Measurements from ENCODE around the gene CIDEC.

Gene CIDEC, protein sequence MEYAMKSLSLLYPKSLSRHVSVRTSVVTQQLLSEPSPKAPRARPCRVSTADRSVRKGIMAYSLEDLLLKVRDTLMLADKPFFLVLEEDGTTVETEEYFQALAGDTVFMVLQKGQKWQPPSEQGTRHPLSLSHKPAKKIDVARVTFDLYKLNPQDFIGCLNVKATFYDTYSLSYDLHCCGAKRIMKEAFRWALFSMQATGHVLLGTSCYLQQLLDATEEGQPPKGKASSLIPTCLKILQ

DNA sequence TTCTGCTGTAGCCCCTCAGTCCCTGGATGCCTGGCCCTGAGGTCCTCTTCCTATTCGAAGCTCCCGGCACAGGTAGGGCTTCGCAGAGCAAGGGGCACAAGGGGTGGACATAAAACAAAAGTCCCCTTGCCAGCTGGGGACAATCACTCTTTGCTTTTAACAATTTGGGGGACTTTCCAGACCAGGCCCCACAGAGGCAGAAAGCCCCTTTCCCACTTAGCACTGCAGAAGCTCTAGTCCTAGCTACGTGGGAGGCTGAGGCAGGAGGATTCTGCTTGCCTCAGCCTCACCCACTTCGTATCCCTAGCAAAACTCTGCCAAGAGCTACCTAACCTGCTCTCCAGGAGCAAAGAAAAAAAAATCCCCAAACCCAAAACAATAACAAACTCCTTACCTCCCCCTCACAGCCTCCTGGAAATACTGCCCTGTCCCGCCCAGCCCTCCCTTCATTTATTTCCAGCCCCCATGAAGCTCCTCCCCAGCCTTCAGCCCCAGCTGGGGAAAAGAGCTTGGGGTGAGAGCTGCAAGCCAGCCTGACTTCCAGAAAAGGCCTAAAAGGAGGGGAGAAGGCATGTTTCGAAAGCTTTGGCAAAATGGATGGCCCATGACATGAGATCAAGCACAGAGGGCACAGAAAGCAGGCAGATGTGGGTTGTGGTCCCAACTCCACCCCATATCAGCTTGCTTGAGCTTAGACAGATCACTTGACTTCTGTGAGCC lies at the start of gene CIDEC:
Gene CIDEC, minus strand, starts transcription at position 424 of the 720 bp plus-strand sequence. CDS start 1,767 bp downstream, outside the sequence.
- DNase-seq = peak in 1 of 3 donors; percentile 26

DNA sequence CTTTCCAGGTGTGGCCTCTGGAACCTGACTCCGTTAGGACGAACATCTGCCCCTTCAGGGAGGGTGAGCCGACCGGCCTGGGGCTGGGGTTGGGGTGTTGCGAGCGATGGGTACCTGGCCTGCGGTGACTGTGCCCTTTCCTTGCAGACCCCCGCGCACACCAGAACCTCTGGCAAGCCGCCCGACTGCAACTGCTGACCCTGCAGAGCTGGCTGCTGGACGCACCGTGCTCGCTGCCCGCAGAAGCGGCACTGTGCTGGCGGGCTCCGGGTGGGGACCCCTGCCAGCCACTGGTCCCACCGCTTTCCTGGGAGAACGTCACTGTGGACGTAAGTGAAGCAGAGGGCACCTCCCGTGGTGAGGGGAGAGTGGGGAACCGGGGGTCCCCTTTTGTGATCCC lies 48.1 kb upstream of the CIDEC start:
- DNase-seq = no peak

DNA sequence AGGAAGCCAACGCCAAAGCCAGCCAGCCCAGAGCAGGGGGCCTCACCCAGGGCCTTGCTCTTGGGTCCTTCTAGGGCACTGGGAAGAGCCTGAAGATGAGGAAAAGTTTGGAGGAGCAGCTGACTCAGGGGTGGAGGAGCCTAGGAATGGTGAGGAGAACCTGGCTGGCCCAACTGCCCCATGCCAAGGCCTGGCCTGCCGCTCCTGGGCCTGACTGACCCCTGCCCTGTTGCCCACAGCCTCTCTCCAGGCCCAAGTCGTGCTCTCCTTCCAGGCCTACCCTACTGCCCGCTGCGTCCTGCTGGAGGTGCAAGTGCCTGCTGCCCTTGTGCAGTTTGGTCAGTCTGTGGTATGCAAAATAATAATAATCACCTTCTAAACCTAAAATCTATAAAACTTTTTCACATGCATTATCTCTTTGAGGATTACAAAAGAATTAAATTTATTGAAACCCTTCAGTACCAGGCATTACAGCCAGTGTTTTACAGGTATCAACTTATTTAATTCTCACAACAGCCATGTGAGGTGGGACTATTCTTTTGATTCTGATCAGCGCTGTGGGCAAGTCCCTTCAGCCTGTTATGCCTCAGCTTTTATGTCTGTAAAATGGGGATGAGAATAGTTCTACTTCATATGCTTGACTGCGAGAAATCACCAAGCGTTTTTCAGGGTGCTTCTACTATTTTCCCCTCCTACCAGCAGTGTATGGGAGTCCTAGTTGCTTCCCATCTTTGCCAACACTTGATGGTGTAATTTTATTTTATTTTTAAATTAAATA lies 38.4 kb upstream of the CIDEC start:
- DNase-seq = no peak

DNA sequence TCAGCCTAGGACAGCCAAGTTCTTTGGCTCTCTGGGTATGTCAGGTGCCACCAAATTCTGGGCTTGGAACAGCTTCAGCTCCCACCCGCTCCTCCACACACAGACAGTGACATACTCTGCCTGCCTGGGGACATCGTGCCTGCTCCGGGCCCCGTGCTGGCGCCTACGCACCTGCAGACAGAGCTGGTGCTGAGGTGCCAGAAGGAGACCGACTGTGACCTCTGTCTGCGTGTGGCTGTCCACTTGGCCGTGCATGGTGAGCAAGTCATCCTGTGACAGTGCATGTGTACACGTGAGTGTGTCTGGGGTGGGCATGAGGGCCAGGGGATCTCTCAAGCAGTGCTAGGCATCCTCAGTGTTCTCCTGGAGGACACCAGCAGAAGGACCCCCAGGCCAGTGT lies 37.8 kb upstream of the CIDEC start:
- DNase-seq = no peak

DNA sequence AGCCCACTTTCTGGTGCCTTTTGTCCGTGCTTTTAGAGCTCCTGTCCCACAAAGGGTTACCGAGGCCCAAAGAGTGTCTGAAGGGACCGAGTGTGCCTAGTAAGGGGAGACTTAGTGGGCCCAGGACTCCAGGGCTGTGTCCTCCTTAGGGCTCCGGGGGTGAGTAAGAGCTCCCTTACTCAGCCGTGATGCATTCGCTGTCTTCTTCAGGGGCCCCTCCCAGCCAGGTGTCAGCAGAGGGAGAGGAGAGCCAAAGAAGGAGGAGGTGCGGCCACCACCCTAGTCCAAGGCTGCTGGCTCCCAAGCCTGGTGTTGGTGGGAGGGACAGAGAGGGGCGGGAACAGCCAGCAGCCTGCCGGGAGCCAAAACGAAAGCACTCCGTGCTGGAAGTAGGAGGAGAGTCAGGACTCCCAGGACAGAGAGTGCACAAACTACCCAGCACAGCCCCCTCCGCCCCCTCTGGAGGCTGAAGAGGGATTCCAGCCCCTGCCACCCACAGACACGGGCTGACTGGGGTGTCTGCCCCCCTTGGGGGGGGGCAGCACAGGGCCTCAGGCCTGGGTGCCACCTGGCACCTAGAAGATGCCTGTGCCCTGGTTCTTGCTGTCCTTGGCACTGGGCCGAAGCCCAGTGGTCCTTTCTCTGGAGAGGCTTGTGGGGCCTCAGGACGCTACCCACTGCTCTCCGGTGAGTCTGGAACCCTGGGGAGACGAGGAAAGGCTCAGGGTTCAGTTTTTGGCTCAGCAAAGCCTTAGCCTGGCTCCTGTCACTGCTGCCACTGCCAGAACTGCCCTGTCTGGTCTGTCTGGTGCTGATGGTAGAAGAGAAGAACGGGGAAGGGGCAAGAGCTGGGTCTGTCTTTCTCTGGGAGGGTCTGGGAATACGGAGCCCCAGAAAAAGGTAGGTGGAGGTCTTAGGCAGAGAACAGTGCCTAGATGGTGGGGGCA lies 37.0 kb upstream of the CIDEC start, which contains the start of gene IL17RC:
Gene IL17RC, plus strand, starts transcription at position 365 of the 947 bp plus-strand sequence. Its CDS starts 218 bp downstream, at position 583.
- DNase-seq = peak; percentile 76 to 87 (median 78)

DNA sequence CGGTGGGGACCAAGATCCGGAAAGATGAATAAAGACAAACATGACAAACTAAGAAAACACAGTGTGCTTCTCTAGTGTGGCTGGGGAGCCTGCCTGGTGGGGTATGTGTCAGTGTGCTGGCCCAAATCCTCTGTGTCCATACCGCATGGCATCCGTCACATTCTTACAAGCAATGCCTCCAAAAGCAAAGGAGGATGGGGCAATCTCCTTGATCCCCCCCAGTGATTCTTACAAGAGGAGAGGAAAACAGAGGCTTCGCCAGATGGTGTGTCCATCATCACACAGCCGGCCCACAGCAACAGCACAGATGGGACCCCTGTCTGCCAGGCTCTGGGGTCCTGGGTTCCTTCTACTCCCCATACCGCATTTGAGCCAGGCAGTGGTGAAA lies 36.3 kb upstream of the CIDEC start:
- peak in 1 of 3 donors; percentile 17 for DNase-seq

DNA sequence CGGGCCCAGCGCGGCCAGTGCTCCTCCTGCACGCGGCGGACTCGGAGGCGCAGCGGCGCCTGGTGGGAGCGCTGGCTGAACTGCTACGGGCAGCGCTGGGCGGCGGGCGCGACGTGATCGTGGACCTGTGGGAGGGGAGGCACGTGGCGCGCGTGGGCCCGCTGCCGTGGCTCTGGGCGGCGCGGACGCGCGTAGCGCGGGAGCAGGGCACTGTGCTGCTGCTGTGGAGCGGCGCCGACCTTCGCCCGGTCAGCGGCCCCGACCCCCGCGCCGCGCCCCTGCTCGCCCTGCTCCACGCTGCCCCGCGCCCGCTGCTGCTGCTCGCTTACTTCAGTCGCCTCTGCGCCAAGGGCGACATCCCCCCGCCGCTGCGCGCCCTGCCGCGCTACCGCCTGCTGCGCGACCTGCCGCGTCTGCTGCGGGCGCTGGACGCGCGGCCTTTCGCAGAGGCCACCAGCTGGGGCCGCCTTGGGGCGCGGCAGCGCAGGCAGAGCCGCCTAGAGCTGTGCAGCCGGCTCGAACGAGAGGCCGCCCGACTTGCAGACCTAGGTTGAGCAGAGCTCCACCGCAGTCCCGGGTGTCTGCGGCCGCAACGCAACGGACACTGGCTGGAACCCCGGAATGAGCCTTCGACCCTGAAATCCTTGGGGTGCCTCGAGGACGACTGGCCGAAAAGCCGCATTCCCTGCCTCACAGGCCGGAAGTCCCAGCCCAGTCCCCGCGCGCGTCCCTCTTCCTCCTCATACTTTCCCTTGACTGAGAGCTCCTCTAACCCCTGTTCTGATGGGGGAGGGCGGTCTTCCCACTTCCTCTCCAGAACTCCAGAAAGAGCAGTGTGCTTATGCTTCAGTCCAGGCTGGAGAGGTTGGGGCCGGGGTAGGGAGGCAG lies 35.4 kb upstream of the CIDEC start:
- peak; percentile 66 to 88 (median 77) for DNase-seq

DNA sequence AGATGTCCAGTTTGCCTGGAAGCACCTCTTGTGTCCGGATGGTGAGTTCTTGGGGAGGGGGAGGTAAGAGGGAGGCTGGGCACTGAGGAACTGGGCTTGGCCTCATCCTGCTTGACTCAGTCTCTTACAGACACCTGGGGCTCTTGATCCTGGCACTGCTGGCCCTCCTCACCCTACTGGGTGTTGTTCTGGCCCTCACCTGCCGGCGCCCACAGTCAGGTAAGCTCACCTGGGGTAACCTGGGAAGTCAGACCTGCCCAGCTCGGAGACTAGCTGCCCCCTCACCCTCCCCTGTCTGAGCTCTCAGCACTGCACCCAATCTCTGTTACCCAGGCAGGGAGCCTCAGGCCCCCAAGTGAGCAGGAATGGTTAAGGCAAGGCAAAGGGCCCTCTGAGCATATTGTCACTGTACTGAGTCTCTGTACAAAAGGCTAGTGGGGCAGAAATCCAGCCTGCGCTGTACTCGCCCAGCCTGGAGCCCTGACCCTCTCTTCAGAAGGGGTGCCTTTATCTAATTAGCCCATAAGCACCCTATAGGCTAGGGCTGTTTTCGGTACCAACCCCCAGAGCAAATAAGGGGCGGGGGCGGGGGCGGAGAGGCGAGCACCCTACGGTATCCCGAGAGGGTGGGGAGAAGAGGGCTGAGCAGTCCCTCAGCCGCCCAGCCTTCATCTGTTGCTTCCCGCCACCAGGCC lies 34.7 kb upstream of the CIDEC start:
- no peak for DNase-seq

DNA sequence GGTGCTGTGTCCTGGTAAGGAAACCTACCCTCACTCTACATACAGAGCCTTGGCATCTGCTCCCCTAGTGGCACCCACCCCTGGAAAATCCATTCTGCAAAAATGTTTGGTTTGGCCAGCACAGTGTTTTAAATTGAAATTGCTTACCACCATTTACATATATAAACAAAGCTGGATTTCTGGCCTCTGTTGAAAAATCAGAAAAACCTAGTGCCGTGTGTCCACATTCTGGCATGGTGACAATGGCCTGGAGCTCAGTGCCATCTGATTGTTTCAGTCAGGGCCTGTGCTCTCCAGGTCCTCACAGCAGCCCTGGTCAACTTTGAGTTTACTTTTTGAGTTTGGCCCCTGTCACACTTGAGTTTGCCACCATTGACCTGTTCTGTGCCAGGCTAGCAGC lies 34.0 kb upstream of the CIDEC start:
- DNase-seq = no peak

DNA sequence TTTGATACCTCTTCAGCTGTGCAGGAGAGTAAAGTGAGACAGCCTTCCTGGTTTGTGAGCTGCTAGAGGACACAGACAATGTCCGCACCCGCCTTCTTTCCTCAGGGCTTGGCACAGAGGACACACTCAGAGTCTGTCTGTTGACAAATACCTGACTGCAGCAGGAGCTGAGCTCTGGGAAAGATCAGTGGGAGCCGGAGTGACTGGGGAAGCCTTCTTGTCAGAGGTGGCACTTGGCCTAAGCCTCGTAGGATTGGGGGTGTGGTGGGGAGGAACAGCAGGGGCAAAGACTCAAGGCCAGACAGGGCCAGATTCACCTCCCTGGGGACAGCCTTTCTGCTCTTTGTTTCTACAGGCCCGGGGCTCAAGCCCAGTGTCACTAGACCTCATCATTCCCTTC lies 33.5 kb upstream of the CIDEC start:
- DNase-seq = no peak

DNA sequence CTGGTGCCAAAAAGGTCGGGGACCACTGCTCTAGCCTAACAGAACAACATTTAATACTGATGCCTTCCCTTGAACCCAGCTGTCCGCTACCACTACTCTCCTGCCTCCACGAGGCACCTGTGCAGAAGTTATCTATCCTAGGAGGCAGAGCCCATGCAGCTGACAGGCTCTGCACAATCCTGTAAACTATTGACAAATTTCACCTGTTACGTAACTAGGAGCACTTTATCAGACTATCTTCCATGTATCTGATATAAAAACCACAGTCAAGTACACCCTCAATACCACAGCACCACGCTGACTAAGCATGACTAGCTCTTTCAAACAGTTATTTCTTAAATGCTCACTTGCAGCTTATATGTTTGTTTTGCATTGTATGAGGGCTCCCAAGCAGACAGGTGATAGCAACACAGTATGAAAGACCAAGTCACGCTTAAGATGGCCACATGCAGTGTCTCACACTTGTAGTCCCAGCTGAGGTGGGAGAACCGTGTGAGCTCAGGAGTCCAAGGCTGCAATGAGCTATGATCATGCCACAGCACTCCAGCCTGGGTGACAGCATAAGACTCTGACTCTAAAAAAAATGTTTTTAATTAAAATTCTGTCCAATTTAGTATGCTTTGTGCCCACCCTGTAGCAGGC lies 32.4 kb upstream of the CIDEC start:
- DNase-seq = no peak

DNA sequence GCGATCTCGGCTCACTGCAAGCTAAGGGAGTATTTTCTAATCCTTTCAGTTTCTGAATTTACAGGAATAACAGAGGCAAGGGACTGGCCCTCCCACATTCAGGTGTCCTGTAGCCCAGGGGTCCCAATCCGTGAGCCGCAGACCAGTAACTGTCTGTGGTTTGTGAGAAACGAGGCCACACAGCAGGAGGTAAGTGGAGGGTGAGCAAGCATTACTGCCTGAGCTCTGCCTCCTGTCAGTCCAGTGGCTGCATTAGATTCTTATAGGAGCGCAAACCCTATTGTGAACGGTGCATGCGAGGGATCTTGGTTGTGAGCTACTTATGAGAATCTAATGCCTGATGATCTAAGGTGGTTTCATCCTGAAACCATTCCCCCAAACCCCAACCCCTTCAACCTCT lies 31.8 kb upstream of the CIDEC start:
- no peak for DNase-seq

DNA sequence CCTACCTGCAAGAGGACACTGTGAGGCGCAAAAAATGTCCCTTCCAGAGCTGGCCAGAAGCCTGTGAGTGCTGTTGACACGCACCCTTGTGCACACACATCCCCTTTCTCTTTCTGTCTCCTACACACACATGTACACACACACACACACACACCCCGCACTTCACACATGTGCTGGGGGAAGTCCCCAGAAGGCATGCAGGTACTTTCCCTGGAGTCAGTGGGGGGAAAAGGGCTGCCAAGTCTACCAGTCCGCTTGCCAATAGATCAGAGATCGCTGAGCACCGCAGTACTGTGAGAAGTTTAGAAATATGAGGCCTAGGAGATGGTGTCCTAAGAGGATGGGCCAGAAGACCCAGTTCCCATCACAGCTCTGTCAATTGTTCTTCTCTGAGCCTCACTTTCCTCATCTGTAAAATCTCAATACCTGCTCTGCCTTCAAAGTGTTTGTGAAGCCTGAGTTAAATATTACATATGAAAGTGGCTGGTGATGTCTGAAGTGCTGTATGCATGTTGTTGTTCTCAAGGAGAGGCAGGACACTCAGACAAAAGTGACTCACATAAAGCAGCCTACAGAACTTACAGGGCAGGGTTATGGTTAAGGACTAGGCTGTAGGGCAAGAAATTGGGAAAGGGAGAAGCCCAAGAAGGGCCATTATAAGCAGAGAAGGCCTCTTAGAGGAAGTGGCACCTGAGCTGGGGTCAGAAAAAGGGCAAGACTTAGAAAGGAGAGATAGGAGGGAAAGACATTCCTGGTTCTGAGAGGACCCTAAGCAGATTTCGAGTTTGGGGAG lies 29.4 kb upstream of the CIDEC start:
- no peak for DNase-seq

DNA sequence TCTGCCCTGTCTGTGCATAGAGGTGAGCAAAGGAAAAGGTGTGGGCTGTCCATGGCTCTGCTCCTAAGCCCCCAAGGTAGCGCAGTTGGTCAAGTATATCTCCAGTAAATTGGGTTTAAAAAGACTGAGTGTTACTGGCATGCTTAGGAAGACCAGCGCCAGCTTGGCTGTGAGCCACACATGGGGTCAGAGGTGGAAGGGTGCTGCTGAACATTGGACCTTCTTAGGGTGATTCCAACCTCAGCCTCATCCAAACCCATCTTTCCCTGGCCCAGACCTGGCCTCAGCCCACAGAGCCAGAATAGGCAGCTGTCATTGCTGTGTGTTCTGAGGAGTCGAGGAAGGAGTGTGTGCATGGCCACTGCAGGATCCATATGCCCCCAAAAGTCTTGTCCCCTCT lies 28.2 kb upstream of the CIDEC start:
- DNase-seq = no peak

DNA sequence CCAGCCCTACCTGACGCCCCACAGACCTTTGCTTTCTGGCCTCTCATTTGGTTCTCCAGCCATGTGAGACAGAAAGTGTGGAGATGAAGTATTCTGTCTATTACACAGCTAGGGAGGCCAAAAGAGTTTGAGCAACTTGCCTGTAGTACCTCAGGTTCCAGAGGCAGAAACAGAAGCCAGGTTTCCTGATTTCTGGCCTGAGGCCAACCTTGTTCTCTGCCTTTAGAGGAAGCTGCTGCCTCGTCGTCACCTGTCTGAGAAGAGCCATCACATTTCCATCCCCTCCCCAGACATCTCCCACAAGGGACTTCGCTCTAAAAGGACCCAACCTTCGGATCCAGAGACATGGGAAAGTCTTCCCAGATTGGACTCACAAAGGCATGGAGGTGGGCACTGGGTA lies 26.4 kb upstream of the CIDEC start:
- no peak for DNase-seq

DNA sequence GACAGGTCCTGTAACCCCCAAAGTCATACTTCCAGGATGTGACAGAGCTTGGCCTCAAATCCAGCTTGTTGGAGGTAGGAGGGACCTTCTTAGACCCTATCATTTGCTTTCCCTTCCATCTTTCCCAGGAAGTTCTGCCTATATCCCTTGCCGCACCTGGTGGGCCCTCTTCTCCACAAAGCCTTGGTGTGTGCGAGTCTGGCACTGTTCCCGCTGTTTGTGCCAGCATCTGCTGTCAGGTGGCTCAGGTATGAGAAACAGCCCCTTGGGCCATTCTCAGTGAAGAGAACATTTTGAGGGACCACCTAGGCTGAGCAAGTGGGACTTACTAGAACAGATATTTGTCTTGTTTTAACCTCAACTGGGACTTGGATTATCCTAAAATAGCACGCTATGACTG lies 23.9 kb upstream of the CIDEC start:
- no peak for DNase-seq

DNA sequence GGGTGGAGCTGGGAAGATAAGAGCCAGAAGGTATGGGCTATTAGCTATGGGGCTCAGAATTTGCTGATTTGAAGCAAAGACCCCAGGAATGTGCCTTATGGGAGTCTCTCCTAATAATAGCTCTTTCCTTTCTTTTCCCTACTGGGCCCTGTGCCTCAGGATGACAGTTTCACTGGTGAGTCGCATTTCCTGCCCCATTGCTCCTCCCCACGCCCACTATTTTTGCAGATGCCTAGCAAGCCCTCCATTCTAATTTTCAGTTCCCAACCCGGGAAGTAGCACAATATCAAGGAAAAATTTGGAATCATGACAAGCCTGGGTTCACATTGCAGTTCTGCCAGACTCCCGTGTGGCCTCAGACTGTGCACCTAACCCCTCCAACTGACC lies 23.2 kb upstream of the CIDEC start:
- peak; percentile 62 to 67 (median 65) for DNase-seq

DNA sequence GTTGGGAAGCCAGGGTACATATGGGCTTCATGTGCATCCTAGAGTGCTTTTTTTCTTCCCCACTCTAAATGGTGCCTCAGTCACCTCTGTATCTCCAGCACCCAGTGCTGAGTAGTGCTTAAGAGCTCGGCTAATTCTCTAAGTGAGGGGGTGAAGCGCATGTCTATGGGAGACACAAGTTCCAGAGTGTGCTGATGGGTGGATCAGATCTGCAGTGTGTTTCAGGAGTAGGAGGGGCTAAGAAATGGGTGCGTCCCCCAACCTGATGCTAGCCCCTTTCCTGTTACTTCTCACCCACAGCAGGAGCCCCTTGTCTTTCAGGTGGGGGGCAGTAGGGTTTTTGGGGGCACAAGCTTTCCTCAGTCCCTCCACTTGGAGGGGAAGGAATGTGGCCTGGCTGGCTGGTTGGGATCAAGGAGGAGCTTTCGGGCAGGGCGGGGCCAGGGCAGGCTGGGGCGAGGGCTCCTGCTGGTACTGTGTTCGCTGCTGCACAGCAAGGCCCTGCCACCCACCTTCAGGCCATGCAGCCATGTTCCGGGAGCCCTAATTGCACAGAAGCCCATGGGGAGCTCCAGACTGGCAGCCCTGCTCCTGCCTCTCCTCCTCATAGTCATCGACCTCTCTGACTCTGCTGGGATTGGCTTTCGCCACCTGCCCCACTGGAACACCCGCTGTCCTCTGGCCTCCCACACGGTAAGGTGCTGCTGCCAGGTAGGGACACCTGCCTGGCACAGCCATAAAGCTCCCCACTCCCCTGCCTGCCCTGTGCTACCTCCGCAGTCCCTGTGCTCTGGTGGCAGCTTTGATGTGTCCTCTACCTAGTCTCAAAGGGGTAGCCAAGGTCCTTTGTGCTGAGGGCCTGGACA lies 22.6 kb upstream of the CIDEC start, which contains the start of gene IL17RE:
Gene IL17RE, plus strand, starts transcription at position 477 of the 866 bp plus-strand sequence. Its CDS starts 85 bp downstream, at position 562.
- DNase-seq = no peak

Data from suppressor macrophage treated with lipopolysaccharide for 1 hour (primary cell).